Ascending aorta (tissue), 2 donors: ENCODE measurements around the gene ADRA1B. TPM values are rescaled to one million over a fixed set of nuclear protein-coding genes. Genes with fewer than 3 reads are reported as not detected.

ENCODE experiments used
- DNase-seq, 2 donors: peaks; one replicate each; pipeline ENCODE4 v3.0.0-alpha.2; 2019; ENCODE audit warnings: low spot score in 2 of 2
- H3K27ac ChIP-seq, 2 donors: fragments of 200-600 bp; sonication (generic); one replicate each; pipeline ENCODE4 v1.5.1; 2016 to 2017; ENCODE audit warnings: mild to moderate bottlenecking in 1 of 2
- H3K27me3 ChIP-seq: fragments of 200-600 bp; sonication (generic); one replicate; pipeline ENCODE4 v1.5.1; 2017
- H3K36me3 ChIP-seq, 2 donors: fragments of 200-600 bp; sonication (generic); one replicate each; pipeline ENCODE4 v1.5.1; 2016
- H3K4me1 ChIP-seq, 2 donors: fragments of 200-600 bp; sonication (generic); one replicate each; pipeline ENCODE4 v1.5.1; 2016 to 2017; ENCODE audit warnings: mild to moderate bottlenecking in 1 of 2
- H3K4me3 ChIP-seq, 2 donors: fragments of 200-600 bp; sonication (generic); one replicate each; pipeline ENCODE4 v1.5.1; 2016 to 2017; ENCODE audit warnings: mild to moderate bottlenecking in 1 of 2
- H3K9me3 ChIP-seq, 2 donors: fragments of 200-600 bp; sonication (generic); one replicate each; pipeline ENCODE4 v1.5.1; 2016
- CTCF ChIP-seq, 3 experiments: fragments of 200-600 bp in 2 of 3; fragments of 450-650 bp in 1 of 3; sonication (generic) in 2 of 3; IDR thresholded peaks; one replicate each; pipeline ENCODE4 v1.5.1; 2016 to 2019; ENCODE audit warnings: antibody characterized with exemption in 3 of 3, mild to moderate bottlenecking in 1 of 3, moderate library complexity in 1 of 3
- intact Hi-C: fragments of 100-400 bp; cut with DNase I; formaldehyde crosslinking; loops from one replicate; pipeline ENCODE4 v1.15.1; 2023
- total RNA-seq: library from RNA; depleted of rRNA; stranded (reverse); fragments of >200 nt; gene quantifications from one replicate; pipeline ENCODE4 v1.1.0, GENCODE V29; 2016

ADRA1B gene
- total RNA-seq, 1 donor from 2014 or later = 20.6 TPM

- TF ChIP-seq CTCF (IDR thresholded peaks at IDR 0.05) = no peak
- H3K27ac ChIP-seq = peak overlapping the region; percentile 3 to 6
- intact Hi-C loops = no loop called here
- DNase-seq = no peak
- no peaks in the 10 kb centered on the region for H3K27me3 ChIP-seq
- H3K9me3 ChIP-seq = no peaks in the 10 kb centered on the region
- H3K36me3 ChIP-seq = peaks cover 0 to 18% of the 10 kb centered on the region in 2 donors
- H3K4me3 ChIP-seq = peak overlapping the region in 1 of 2 donors; percentile 0
- H3K4me1 ChIP-seq = peaks cover 0 to 22% of the 10 kb centered on the region in 2 donors
These were observed 12.0 kb downstream of the ADRA1B start for GRCh38 chr5:159928122-159928909.

- no peak overlapping the region for H3K27ac ChIP-seq
- no peak for DNase-seq
- H3K36me3 ChIP-seq = peaks cover 0 to 18% of the 10 kb centered on the region in 2 donors
- TF ChIP-seq CTCF (IDR thresholded peaks at IDR 0.05) = no peak
- H3K9me3 ChIP-seq = no peaks in the 10 kb centered on the region
- H3K27me3 ChIP-seq = no peaks in the 10 kb centered on the region
- H3K4me3 ChIP-seq = no peak overlapping the region
- intact Hi-C loops = no loop called here
- H3K4me1 ChIP-seq = peaks cover 0 to 18% of the 10 kb centered on the region in 2 donors
These were observed 12.9 kb downstream of the ADRA1B start for GRCh38 chr5:159929176-159929575.

- TF ChIP-seq CTCF (IDR thresholded peaks at IDR 0.05) = no peak
- no peak for DNase-seq
These were observed 17.5 kb downstream of the ADRA1B start for GRCh38 chr5:159933531-159934485.

GRCh38 chr5:159935946-159936345 lies 19.7 kb downstream of the ADRA1B start:
- Histone ChIP-seq H3K4me3 (no peak overlapping the region), H3K27ac (no peak overlapping the region), H3K4me1 (peaks cover 0 to 3% of the 10 kb centered on the region in 2 donors), H3K36me3 (peaks cover 0 to 3% of the 10 kb centered on the region in 2 donors), H3K27me3 (no peaks in the 10 kb centered on the region), H3K9me3 (no peaks in the 10 kb centered on the region)
- intact Hi-C loops = no loop called here
- TF ChIP-seq CTCF (IDR thresholded peaks at IDR 0.05) = no peak
- no peak for DNase-seq

More at GRCh38 chr5:159933531-159934485, 17.5 kb downstream of the ADRA1B start:
- peaks cover 0 to 6% of the 10 kb centered on the region in 2 donors for H3K4me1 ChIP-seq
- H3K27me3 ChIP-seq = no peaks in the 10 kb centered on the region
- intact Hi-C loops = no loop called here
- H3K36me3 ChIP-seq = no peaks in the 10 kb centered on the region
- H3K27ac ChIP-seq = no peak overlapping the region
- no peak overlapping the region for H3K4me3 ChIP-seq
- no peaks in the 10 kb centered on the region for H3K9me3 ChIP-seq

GRCh38 chr5:159936686-159937329 lies 20.5 kb downstream of the ADRA1B start:
- Histone ChIP-seq H3K27ac (no peak overlapping the region), H3K9me3 (no peaks in the 10 kb centered on the region), H3K36me3 (peaks cover 0 to 9% of the 10 kb centered on the region in 2 donors), H3K4me1 (peaks cover 0 to 3% of the 10 kb centered on the region in 2 donors), H3K4me3 (no peak overlapping the region), H3K27me3 (no peaks in the 10 kb centered on the region)
- intact Hi-C loops = no loop called here
- DNase-seq = no peak
- TF ChIP-seq CTCF (IDR thresholded peaks at IDR 0.05) = no peak
